Measurements from ENCODE around the gene TINCR.
"Not testable (repeated sequence)": the region's sequence is repeated elsewhere in the genome, so short reads cannot be mapped to it uniquely, and the experiment has no call there.

DNA sequence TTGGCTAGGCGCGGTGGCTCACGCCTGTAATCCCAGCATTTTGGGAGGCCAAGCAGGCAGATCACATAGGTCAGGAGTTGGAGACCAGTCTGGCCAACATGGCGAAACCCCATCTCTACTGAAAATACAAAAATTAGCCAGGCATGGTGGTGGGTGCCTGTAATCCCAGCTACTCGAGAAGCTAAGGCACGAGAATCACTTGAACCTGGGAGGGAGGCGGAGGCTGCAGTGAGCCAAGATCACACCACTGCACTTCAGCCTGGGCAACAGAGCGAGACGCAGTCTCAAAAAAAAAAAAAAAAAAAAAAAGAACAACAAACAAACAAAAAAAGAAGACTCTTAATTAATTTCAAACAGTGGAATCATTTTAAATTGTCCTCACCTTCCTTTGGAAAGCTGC lies 41.0 kb upstream of the TINCR start:
- TF ChIP-seq RFX5 (IDR thresholded peaks at IDR 0.05; ENCODE audit: low read length); FOXJ3 (CRISPR knock-in tag; IDR thresholded peaks at IDR 0.05); RAD21 (IDR thresholded peaks at IDR 0.05; ENCODE audit: low read length); GABPA (IDR thresholded peaks at IDR 0.05; ENCODE audit: low read depth); EZH2phosphoT487 (IDR thresholded peaks at IDR 0.05; ENCODE audit: borderline replicate concordance, low read depth); POLR2AphosphoS5 (IDR thresholded peaks at IDR 0.05; ENCODE audit: low read depth, low read length); FOSL2 (IDR thresholded peaks at IDR 0.05; ENCODE audit: borderline replicate concordance, low read depth): not testable (repeated sequence)
- TF ChIP-seq, protein P1, sequence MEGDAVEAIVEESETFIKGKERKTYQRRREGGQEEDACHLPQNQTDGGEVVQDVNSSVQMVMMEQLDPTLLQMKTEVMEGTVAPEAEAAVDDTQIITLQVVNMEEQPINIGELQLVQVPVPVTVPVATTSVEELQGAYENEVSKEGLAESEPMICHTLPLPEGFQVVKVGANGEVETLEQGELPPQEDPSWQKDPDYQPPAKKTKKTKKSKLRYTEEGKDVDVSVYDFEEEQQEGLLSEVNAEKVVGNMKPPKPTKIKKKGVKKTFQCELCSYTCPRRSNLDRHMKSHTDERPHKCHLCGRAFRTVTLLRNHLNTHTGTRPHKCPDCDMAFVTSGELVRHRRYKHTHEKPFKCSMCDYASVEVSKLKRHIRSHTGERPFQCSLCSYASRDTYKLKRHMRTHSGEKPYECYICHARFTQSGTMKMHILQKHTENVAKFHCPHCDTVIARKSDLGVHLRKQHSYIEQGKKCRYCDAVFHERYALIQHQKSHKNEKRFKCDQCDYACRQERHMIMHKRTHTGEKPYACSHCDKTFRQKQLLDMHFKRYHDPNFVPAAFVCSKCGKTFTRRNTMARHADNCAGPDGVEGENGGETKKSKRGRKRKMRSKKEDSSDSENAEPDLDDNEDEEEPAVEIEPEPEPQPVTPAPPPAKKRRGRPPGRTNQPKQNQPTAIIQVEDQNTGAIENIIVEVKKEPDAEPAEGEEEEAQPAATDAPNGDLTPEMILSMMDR (IDR thresholded peaks at IDR 0.05) = not testable (repeated sequence)
- TF ChIP-seq, protein P2, sequence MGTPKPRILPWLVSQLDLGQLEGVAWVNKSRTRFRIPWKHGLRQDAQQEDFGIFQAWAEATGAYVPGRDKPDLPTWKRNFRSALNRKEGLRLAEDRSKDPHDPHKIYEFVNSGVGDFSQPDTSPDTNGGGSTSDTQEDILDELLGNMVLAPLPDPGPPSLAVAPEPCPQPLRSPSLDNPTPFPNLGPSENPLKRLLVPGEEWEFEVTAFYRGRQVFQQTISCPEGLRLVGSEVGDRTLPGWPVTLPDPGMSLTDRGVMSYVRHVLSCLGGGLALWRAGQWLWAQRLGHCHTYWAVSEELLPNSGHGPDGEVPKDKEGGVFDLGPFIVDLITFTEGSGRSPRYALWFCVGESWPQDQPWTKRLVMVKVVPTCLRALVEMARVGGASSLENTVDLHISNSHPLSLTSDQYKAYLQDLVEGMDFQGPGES (IDR thresholded peaks at IDR 0.05; ENCODE audit: low read depth, low read length) = not testable (repeated sequence)
- TF ChIP-seq, protein P3, sequence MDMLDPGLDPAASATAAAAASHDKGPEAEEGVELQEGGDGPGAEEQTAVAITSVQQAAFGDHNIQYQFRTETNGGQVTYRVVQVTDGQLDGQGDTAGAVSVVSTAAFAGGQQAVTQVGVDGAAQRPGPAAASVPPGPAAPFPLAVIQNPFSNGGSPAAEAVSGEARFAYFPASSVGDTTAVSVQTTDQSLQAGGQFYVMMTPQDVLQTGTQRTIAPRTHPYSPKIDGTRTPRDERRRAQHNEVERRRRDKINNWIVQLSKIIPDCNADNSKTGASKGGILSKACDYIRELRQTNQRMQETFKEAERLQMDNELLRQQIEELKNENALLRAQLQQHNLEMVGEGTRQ (IDR thresholded peaks at IDR 0.05; ENCODE audit: borderline replicate concordance, low read depth, low read length) = not testable (repeated sequence)
- TF ChIP-seq, protein P4, sequence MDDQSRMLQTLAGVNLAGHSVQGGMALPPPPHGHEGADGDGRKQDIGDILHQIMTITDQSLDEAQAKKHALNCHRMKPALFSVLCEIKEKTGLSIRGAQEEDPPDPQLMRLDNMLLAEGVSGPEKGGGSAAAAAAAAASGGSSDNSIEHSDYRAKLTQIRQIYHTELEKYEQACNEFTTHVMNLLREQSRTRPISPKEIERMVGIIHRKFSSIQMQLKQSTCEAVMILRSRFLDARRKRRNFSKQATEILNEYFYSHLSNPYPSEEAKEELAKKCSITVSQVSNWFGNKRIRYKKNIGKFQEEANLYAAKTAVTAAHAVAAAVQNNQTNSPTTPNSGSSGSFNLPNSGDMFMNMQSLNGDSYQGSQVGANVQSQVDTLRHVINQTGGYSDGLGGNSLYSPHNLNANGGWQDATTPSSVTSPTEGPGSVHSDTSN (IDR thresholded peaks at IDR 0.05) = not testable (repeated sequence)
